Measurements from ENCODE around the gene HSP90AB1. TPM values are rescaled to one million over a fixed set of nuclear protein-coding genes. Genes with fewer than 3 reads are reported as not detected.
A peak's percentile ranks its signal among the peaks of the same experiment; 100 is the strongest.

Gene HSP90AB1
- total and polyA plus RNA-seq, 9 of the 15 experiments (the other 6 are each of a cell fraction or from before 2014, with no cell fraction given), result 1,780 to 3,358 (median 2,262) TPM

GRCh38 chr6:44245912-44246662 is 814 bp upstream of the HSP90AB1 start (continued):
- TF ChIP-seq, protein P1, sequence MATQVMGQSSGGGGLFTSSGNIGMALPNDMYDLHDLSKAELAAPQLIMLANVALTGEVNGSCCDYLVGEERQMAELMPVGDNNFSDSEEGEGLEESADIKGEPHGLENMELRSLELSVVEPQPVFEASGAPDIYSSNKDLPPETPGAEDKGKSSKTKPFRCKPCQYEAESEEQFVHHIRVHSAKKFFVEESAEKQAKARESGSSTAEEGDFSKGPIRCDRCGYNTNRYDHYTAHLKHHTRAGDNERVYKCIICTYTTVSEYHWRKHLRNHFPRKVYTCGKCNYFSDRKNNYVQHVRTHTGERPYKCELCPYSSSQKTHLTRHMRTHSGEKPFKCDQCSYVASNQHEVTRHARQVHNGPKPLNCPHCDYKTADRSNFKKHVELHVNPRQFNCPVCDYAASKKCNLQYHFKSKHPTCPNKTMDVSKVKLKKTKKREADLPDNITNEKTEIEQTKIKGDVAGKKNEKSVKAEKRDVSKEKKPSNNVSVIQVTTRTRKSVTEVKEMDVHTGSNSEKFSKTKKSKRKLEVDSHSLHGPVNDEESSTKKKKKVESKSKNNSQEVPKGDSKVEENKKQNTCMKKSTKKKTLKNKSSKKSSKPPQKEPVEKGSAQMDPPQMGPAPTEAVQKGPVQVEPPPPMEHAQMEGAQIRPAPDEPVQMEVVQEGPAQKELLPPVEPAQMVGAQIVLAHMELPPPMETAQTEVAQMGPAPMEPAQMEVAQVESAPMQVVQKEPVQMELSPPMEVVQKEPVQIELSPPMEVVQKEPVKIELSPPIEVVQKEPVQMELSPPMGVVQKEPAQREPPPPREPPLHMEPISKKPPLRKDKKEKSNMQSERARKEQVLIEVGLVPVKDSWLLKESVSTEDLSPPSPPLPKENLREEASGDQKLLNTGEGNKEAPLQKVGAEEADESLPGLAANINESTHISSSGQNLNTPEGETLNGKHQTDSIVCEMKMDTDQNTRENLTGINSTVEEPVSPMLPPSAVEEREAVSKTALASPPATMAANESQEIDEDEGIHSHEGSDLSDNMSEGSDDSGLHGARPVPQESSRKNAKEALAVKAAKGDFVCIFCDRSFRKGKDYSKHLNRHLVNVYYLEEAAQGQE (IDR thresholded peaks at IDR 0.05; ENCODE audit: borderline replicate concordance), result peak; percentile 49
- TF ChIP-seq, protein P1 (CRISPR knock-in tag; IDR thresholded peaks at IDR 0.05; ENCODE audit: low read depth), result no peak
- TF ChIP-seq HNRNPLL (IDR thresholded peaks at IDR 0.05; ENCODE audit: low read depth, low read length, poor library complexity, severe bottlenecking) (peak; percentile 59), ETV5 (CRISPR knock-in tag; IDR thresholded peaks at IDR 0.05; ENCODE audit: low read depth) (no peak), TRIM24 (IDR thresholded peaks at IDR 0.05) (no peak), NEUROD1 (IDR thresholded peaks at IDR 0.05; ENCODE audit: borderline replicate concordance, low read depth, low read length, partially characterized antibody) (peak; percentile 55), PHTF2 (CRISPR knock-in tag; IDR thresholded peaks at IDR 0.05) (peak; percentile 22; the same call in 1 of the 2 replicates), THRAP3 (IDR thresholded peaks at IDR 0.05; ENCODE audit: borderline replicate concordance) (no peak), COPS2 (conservative IDR thresholded peaks at IDR 0.05) (no peak), POLR3A (IDR thresholded peaks at IDR 0.05; ENCODE audit: borderline replicate concordance, extremely low read depth, insufficient read depth, insufficient read length) (no peak), ZNF253 (CRISPR knock-in tag; conservative IDR thresholded peaks at IDR 0.05) (no peak), NR4A1 (CRISPR knock-in tag; IDR thresholded peaks at IDR 0.05) (no peak), NR4A1 (tag; IDR thresholded peaks at IDR 0.05) (no peak), HDAC1 (IDR thresholded peaks at IDR 0.05) (peak in 1 of 2 experiments; percentile 89; a peak in 2 of 4 replicates), BACH1 (tag; IDR thresholded peaks at IDR 0.05) (no peak), MBD2 (IDR thresholded peaks at IDR 0.05; ENCODE audit: borderline replicate concordance, low read depth) (0 out of 2 replicates have a peak, but pooled peaks have one; percentile 1)
- TF ChIP-seq, protein P2, sequence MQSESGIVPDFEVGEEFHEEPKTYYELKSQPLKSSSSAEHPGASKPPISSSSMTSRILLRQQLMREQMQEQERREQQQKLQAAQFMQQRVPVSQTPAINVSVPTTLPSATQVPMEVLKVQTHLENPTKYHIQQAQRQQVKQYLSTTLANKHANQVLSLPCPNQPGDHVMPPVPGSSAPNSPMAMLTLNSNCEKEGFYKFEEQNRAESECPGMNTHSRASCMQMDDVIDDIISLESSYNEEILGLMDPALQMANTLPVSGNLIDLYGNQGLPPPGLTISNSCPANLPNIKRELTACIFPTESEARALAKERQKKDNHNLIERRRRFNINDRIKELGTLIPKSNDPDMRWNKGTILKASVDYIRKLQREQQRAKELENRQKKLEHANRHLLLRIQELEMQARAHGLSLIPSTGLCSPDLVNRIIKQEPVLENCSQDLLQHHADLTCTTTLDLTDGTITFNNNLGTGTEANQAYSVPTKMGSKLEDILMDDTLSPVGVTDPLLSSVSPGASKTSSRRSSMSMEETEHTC (IDR thresholded peaks at IDR 0.05), result no peak
- TF ChIP-seq, protein P3, sequence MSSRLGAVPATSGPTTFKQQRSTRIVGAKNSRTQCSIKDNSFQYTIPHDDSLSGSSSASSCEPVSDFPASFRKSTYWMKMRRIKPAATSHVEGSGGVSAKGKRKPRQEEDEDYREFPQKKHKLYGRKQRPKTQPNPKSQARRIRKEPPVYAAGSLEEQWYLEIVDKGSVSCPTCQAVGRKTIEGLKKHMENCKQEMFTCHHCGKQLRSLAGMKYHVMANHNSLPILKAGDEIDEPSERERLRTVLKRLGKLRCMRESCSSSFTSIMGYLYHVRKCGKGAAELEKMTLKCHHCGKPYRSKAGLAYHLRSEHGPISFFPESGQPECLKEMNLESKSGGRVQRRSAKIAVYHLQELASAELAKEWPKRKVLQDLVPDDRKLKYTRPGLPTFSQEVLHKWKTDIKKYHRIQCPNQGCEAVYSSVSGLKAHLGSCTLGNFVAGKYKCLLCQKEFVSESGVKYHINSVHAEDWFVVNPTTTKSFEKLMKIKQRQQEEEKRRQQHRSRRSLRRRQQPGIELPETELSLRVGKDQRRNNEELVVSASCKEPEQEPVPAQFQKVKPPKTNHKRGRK (tag; IDR thresholded peaks at IDR 0.05), result no peak

Measured in K562 (cell line).